GM19468 (cell line): ENCODE measurements around the gene COTL1.

Experiments
- ATAC-seq: cut with Tn5 transposase; IDR thresholded peaks from one replicate; pipeline ENCODE4 v1.9.1; 2021; ENCODE audit warnings: mild to moderate bottlenecking, moderate library complexity, moderate number of reproducible peaks; ENCODE audit not compliant: unreplicated experiment; ENCODE audit errors: extremely low read depth

Gene COTL1

GRCh38 chr16:84617041-84617790 lies 662 bp downstream of the COTL1 start:
- ATAC-seq: no peak

- ATAC-seq: no peak
Observed at GRCh38 chr16:84616515-84616914, 1.4 kb downstream of the COTL1 start.

GRCh38 chr16:84614968-84615813 lies 2.7 kb downstream of the COTL1 start:
- no peak for ATAC-seq

- no peak for ATAC-seq
Observed at GRCh38 chr16:84614623-84614967, 3.3 kb downstream of the COTL1 start.

GRCh38 chr16:84614073-84614459 lies 3.8 kb downstream of the COTL1 start:
- no peak for ATAC-seq

- ATAC-seq: no peak
Observed at GRCh38 chr16:84613408-84614072, 4.3 kb downstream of the COTL1 start.

- ATAC-seq: no peak
Observed at GRCh38 chr16:84612686-84613085, 5.2 kb downstream of the COTL1 start.

GRCh38 chr16:84611041-84611440 lies 6.8 kb downstream of the COTL1 start:
- ATAC-seq: no peak

- ATAC-seq: no peak
Observed at GRCh38 chr16:84610376-84610775, 7.5 kb downstream of the COTL1 start.

GRCh38 chr16:84609563-84610177 lies 8.2 kb downstream of the COTL1 start:
- ATAC-seq: no peak

- no peak for ATAC-seq
Observed at GRCh38 chr16:84608282-84608681, 9.6 kb downstream of the COTL1 start.

GRCh38 chr16:84607694-84608093 lies 10.2 kb downstream of the COTL1 start:
- ATAC-seq: no peak

- ATAC-seq: no peak
Observed at GRCh38 chr16:84607061-84607460, 10.8 kb downstream of the COTL1 start.

- ATAC-seq: no peak
Observed at GRCh38 chr16:84606081-84606875, 11.6 kb downstream of the COTL1 start.

- no peak for ATAC-seq
Observed at GRCh38 chr16:84605339-84605848, 12.5 kb downstream of the COTL1 start.

- no peak for ATAC-seq
Observed at GRCh38 chr16:84604477-84605013, 13.3 kb downstream of the COTL1 start.

GRCh38 chr16:84603940-84604339 lies 13.9 kb downstream of the COTL1 start:
- ATAC-seq: no peak

GRCh38 chr16:84603140-84603816 lies 14.6 kb downstream of the COTL1 start:
- no peak for ATAC-seq
